Cardiac fibroblast (primary cell): ENCODE measurements around the gene STARD3.

Source experiments
- DNase-seq, 2 donors: peaks; one replicate each; pipeline versions ENCODE4 v3.0.0 to v3.0.0-alpha.2; 2010; ENCODE audit warnings: low read depth in 2 of 2
- H3K4me3 ChIP-seq, 2 donors: replicated peaks in 1 of 2; 1 replicate in 1 of 2; 2 replicates in 1 of 2; pipeline ENCODE4 v1.5.1; 2011; ENCODE audit warnings: low read depth in 2 of 2, low read length in 2 of 2, mild to moderate bottlenecking in 2 of 2, moderate library complexity in 1 of 2
- TF ChIP-seq, protein P1 (sequence below): IDR thresholded peaks from one replicate; pipeline ENCODE4 v1.5.1; 2011; ENCODE audit warnings: low read depth, mild to moderate bottlenecking, low read length, inconsistent platforms

The STARD3 gene

DNA sequence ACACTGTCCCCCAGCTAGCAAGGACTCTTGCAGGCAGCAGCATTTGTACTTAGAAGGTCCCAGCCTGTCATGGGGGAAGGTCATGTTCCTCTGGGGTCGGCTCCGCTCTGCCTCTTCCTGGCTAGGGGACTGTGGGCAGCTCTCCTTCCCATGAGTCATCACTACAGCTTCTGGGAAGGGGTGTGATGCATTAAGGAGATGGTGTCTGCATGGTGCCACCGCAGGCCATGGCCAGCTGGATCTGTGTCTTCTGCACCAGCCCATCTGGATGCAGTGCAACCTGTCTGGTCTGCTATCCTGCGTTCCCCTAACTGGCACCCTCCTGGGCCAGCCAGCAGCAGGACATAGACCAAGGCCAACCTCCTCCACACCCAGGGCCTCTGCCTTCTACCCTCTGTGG, 6.3 kb downstream of the STARD3 start:
- no peak overlapping the region for H3K4me3 ChIP-seq
- TF ChIP-seq, protein P1, sequence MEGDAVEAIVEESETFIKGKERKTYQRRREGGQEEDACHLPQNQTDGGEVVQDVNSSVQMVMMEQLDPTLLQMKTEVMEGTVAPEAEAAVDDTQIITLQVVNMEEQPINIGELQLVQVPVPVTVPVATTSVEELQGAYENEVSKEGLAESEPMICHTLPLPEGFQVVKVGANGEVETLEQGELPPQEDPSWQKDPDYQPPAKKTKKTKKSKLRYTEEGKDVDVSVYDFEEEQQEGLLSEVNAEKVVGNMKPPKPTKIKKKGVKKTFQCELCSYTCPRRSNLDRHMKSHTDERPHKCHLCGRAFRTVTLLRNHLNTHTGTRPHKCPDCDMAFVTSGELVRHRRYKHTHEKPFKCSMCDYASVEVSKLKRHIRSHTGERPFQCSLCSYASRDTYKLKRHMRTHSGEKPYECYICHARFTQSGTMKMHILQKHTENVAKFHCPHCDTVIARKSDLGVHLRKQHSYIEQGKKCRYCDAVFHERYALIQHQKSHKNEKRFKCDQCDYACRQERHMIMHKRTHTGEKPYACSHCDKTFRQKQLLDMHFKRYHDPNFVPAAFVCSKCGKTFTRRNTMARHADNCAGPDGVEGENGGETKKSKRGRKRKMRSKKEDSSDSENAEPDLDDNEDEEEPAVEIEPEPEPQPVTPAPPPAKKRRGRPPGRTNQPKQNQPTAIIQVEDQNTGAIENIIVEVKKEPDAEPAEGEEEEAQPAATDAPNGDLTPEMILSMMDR: no peak
- DNase-seq: peak in 1 of 2 donors; percentile 25

DNA sequence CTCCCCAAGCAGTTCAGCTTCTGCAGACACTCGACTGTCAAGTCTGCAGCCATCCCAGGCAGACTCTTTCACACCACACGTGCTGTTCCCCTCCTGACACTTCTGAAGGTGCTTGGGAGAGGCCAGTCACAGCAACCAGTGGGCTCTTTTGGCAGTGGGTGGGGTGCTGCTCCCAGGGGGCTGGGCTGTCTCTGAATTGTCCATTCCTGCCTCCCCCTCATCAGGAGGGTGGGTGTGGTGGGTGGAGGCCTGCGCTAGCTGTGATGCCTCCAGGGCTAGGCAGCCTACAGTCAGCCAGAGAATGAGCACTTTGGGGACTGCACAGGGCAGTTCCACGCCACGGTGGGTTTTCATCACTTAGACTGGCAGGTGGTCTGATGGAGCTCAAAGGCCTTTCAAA, 10.3 kb downstream of the STARD3 start:
- no peak overlapping the region for H3K4me3 ChIP-seq
- no peak for DNase-seq
- TF ChIP-seq, protein P1: no peak

DNA sequence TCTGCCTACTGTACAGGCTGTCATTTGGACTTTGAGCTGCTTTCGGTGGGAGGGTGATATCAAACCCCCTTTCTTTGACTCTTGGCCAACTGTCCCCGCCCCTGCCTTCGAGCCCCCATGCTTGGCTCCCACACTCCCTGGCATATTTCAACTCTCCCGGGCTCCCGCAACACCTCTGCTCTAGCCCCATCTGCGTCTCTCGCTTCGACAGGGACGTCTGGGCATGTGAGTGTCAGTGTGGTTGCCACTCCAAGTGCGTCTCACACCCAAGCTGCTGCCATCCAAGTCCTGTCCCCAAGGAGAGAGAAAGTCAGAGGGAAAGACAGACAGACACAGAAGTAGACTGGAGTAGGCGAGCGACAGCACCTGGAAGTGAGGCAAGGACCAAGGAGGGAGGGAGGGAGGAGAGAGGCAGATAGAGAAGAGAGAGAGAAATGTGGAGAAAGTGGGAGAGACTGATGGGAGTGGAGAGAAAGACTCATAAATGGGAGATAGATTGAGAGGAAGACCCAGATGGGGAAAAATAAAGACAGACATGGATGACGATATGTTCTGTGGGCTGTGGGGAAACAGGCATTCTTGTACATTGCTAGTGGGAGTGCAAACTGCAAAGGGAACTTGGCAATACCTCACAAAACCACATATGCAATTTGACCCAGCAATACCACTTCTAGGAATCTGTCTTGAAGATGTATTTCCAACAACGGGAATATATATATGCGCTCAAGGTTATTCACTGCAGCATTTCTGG, 11.8 kb downstream of the STARD3 start:
- H3K4me3 ChIP-seq: no peak overlapping the region
- peak in 1 of 2 donors; percentile 34 for DNase-seq
- TF ChIP-seq, protein P1: no peak

DNA sequence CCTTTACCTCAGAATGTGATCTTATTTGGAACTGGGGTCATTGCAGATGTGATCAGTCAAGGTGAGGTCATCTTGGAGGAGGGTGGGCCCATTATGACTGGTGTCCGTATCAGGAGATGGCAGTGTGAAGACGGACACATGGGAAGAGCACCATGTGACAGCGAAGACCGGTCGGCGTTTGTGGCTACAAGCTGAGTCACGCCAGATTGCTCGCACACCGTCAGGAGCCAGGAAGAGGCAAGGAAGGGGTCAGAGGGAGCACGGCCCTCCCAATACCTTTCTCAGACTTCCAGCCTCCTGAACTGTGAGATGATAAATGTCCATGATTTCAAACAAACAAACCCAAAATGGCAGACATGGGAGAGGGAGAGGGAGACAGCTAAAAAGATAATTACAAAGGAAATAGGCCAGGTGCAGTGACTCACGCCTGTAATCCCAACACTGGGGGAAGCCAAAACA, 13.2 kb downstream of the STARD3 start:
- no peak overlapping the region for H3K4me3 ChIP-seq
- no peak for DNase-seq
- TF ChIP-seq, protein P1: no peak

DNA sequence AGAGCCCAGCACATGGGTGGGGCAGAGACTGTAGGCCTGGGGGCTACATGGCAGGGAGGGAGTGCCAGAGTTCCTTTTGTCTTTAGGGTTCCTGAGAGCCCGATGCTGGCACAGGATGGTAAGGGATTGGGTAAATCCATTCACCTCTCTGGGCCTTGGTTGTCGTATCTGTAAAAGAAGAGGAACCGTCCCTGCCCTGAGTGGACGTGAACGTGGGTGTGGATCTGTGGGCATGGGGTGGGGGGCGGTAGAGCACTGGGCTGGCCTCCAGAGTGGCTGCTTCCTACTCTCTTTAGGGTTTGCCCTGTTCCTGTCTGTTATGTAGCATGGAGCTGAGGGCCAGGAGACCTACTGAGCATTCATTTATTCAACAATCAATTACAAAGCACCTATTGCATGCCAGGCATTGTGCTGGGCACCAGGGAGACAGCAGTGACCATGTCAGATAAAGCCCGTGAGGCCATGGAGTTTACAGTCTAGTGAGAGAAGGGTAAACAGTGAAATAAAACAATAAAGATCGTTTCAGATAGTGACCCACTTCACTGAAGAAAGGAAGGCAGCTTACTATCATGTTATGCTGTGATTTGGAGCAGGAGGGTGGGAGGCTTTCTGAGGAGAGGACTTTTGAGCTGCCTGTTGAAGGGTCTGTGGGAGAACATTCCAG, 15.1 kb downstream of the STARD3 start:
- no peak for DNase-seq

DNA sequence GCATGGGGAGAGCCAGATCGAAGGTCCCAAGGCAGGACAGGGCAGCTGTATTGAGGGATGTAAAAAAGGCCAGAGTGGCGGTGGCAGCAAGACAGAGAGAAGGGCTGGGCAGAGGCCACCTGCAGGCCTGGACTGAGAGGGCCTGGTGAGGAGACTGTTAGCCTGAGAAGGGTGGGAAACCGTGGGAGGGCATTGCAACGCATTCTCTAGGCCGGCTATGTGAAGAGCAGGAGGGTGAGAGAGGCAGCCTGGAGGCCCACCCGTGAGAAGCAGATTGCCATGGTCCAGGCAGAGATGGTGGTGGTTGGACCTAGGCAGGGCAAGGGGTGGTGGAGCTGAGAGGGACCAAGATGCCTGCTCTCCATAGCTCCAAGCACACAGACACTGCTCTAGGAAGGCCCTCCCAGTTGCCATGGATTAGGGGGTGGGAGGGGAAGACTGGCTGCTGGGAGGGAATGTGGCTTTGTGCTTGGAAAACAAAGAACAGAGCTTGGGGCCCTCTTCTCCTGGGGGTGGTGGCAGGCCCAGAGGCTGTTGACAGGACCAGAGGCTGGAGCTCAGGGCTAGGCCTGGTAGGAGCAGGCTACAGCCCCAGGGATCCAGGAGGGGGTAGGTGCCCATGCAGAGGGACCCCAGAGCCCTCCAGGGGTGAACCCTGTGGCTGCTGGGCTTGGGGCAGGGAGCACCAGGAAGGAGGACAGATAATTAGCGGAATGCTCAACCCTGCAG, 15.8 kb downstream of the STARD3 start:
- TF ChIP-seq, protein P1: no peak

More for the DNA sequence above, 15.1 kb downstream of the STARD3 start:
- TF ChIP-seq, protein P1: no peak
- no peak overlapping the region for H3K4me3 ChIP-seq

More for the DNA sequence above, 15.8 kb downstream of the STARD3 start:
- no peak for DNase-seq
- H3K4me3 ChIP-seq: no peak overlapping the region
